Right lung (tissue), 5 donors: ENCODE data around the gene CYP3A5. TPM values are rescaled to one million over a fixed set of nuclear protein-coding genes. Genes with fewer than 3 reads are reported as not detected.

Source experiments
- DNase-seq, 2 donors: peaks; one replicate each; pipeline ENCODE4 v3.0.0-alpha.2; 2013
- polyA plus RNA-seq, 5 donors: library from polyadenylated mRNA; unstranded; fragments of 120-200 nt; gene quantifications; one replicate each; pipeline versions ENCODE4 v1.2.1 to v1.2.3, GENCODE V29; 2013; ENCODE audit warnings: inconsistent platforms in 1 of 5, low replicate concordance in 1 of 5; ENCODE audit not compliant: insufficient read length in 5 of 5, insufficient read depth in 1 of 5

CYP3A5 gene
- polyA plus RNA-seq, 5 donors = 15.1 to 25.8 (median 19.6) TPM

GRCh38 chr7:99616359-99617191 is 63.2 kb downstream of the CYP3A5 start, which contains the start of gene ZSCAN25:
TSS of gene ZSCAN25 (plus strand) at chr7:99616946. CDS start at chr7:99619607, 2,661 bp downstream.
- DNase-seq = peak; percentile 87 to 89

DNA sequence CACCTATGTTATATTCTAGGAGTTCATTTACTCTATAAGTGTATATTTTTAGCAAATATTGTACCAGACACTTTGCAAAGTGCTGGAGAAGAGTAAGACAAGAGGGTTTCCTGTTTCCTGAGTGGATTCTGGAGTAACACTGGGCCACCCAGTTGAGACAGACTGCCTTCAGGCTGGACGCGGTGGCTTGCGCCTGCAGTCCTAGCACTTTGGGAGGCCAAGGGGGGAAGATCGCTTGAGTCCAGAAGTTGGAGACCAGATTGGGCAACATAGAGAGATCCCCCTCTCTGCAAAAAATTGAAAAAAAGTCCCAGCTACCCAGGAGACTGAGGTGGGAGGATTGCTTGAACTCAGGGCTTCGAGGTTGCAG is 63.8 kb downstream of the CYP3A5 start:
- no peak for DNase-seq

GRCh38 chr7:99614495-99614894 is 65.3 kb downstream of the CYP3A5 start:
- no peak for DNase-seq

DNA sequence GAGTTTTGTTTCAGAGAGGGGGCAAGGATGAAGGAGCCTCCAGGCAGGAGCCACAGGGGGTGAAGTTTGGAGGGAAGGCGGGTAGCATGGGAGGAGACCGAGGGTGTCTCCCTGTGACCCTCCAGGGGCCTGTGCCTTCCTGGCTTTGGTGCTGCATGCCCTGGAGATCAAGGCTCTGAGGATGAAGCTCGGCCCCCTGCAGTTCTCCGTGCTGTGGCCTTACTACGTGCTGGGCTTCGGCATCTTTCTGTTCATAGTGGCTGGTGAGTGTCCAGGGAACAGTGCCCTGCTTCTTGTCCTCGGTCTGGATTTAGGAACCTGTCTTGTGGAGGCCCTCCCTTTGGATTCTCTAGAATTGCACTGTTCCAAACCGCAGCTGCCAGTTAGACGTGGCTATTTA is 72.2 kb downstream of the CYP3A5 start:
- DNase-seq = no peak

DNA sequence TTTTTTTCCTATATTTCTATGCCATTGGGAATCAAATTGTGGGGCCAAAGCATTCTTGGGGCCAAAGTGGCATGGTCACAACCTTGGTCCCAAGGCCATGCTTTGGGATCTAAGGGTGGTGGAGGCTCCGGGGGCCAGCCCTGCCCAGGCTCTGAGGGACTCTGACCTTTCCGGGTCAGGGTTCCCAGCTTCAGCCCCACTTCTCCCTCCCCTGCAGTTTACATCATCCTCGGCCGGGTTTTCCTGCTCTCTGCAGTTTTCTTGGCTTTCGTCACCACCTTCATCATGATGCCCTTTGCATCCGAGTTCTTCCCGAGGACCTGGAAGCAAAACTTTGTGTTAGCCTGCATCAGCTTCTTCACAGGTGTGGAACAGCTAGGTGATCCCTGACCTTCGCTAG is 73.3 kb downstream of the CYP3A5 start:
- DNase-seq = no peak

DNA sequence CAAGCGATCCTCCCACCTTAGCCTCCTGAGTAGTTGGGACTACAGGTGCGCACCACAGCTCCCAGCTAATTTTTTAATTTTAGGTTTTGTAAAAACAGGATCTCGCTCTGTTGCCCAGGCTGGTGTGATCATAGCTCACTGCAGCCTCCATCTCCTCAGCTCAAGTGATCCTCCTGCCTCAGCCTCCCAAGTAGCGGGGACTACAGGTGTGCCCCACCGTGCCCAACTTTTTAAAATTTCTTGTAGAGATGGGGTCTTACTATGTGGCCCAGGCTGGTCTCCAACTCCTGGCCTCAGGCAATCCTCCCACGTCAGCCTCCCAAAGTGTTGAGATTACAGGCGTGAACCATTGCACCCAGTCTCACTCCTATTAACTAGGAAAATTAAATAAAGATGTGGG is 74.3 kb downstream of the CYP3A5 start:
- DNase-seq = no peak

DNA sequence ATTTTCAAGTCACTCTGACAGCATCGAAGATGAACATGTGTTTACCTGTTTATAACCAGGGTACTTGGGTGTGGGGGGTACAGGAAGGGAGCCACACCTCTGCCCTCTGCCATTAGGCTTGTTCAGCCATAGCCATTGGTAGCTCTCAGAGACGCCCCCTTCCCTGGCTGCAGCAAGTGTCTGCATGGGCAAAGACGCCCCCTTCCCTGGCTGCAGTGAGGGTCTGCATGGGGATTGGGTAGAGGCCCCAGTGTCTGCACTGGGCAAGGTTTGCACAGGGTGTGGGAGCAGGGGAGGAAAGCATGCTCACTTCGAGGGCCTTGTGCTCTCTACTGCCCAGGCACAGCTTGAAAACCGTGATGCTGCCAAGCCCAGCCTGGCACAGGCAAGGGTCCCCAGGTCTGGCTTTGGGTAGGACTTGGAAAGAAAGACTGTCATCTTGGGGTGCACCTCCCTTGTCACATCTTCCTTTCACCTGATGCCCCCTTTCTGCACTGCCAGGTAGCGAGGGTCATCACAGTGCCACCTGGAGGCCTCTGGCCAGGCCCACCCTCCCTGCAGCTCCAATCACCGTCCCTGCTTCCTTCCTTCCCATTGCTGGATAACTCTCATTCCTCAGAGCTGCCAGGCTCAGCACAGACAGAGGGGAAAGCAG is 78.0 kb downstream of the CYP3A5 start:
- DNase-seq = no peak

GRCh38 chr7:99599836-99600235 is 80.0 kb downstream of the CYP3A5 start:
- no peak for DNase-seq

Other genes with a start within 250 kb of the CYP3A5 start
- gene PTCD1, start 241.2 kb downstream of the CYP3A5 start, polyA plus RNA-seq = 1 to 10 TPM; 4.3 to 8.0 (median 6.2) TPM
- 10 to 100 TPM; 32.2 to 41.6 (median 35.5) TPM for gene CPSF4, start 241.1 kb downstream of the CYP3A5 start, polyA plus RNA-seq
- gene ATP5MF, start 213.8 kb downstream of the CYP3A5 start, polyA plus RNA-seq = 100 to 1,000 TPM; 290 to 437 (median 312) TPM
- 10 to 100 TPM; 40.8 to 56.5 (median 44.9) TPM for gene ZNF789, start 207.1 kb downstream of the CYP3A5 start, polyA plus RNA-seq
- 10 to 100 TPM; 14.6 to 18.4 (median 15.6) TPM for gene ZNF394, start 179.7 kb downstream of the CYP3A5 start, polyA plus RNA-seq
- 10 to 100 TPM; 11.9 to 16.6 (median 15.8) TPM for gene ZKSCAN5, start 175.3 kb downstream of the CYP3A5 start, polyA plus RNA-seq
- gene FAM200A, start 127.9 kb downstream of the CYP3A5 start, polyA plus RNA-seq = 10 to 100 TPM; 12.8 to 20.0 (median 14.6) TPM
- gene ZNF655, start 121.4 kb downstream of the CYP3A5 start, polyA plus RNA-seq = 100 to 1,000 TPM in 1 of 5 donors, 10 to 100 TPM in 4; 56.1 to 106 (median 94.2) TPM
- 1 to 10 TPM; 1.4 to 2.3 (median 1.7) TPM for gene TMEM225B, start 81.7 kb downstream of the CYP3A5 start, polyA plus RNA-seq
- gene ZSCAN25, start 63.0 kb downstream of the CYP3A5 start, polyA plus RNA-seq = 10 to 100 TPM; 16.3 to 22.4 (median 20.8) TPM
- gene CYP3A7, start 55.2 kb upstream of the CYP3A5 start, polyA plus RNA-seq = 10 to 100 TPM in 1 of 5 donors, 1 to 10 TPM in 2, under 1 TPM in 2; 0.59 to 16.8 (median 1.3) TPM
- under 1 TPM; 0.14 to 0.34 (median 0.18) TPM for gene CYP3A4, start 104.2 kb upstream of the CYP3A5 start, polyA plus RNA-seq
- gene CYP3A43, start 148.0 kb upstream of the CYP3A5 start, polyA plus RNA-seq = under 1 TPM; 0.09 to 0.50 (median 0.28) TPM
- under 1 TPM in 1 of 5 donors, not detected in 4; 0.10 TPM for gene OR2AE1, start 197.0 kb upstream of the CYP3A5 start, polyA plus RNA-seq
- 10 to 100 TPM; 35.0 to 45.0 (median 38.6) TPM for gene TRIM4, start 239.5 kb upstream of the CYP3A5 start, polyA plus RNA-seq
- 1 to 10 TPM in 3 of 5 donors, under 1 TPM in 2; 0.93 to 1.5 (median 1.0) TPM for gene GJC3, start 249.6 kb upstream of the CYP3A5 start, polyA plus RNA-seq